Measurements from ENCODE around the gene DIP2A. TPM values are rescaled to one million over a fixed set of nuclear protein-coding genes. Genes with fewer than 3 reads are reported as not detected.
"Not testable (repeated sequence)": the region's sequence is repeated elsewhere in the genome, so short reads cannot be mapped to it uniquely, and the experiment has no call there.

The DIP2A gene
- total RNA-seq, 1 donor from 2014 or later: 23.9 TPM

GRCh38 chr21:46498335-46499050, 39.8 kb downstream of the DIP2A start:
- no peak for DNase-seq (ENCODE audit: missing footprints)
- intact Hi-C loops (cut with DNase I): no loop called here
- no peak for ATAC-seq

- intact Hi-C loops (cut with DNase I): no loop called here
- ATAC-seq: no peak
- no peak for DNase-seq (ENCODE audit: missing footprints)
Observed at GRCh38 chr21:46500224-46500861, 41.7 kb downstream of the DIP2A start.

- ATAC-seq: no peak
- intact Hi-C loops (cut with DNase I): no loop called here
Observed at GRCh38 chr21:46503922-46504550, 45.3 kb downstream of the DIP2A start.

GRCh38 chr21:46504666-46505065, 46.0 kb downstream of the DIP2A start:
- ATAC-seq (no peak), DNase-seq (ENCODE audit: missing footprints) (no peak)
- intact Hi-C loops (cut with DNase I): no loop called here

More at GRCh38 chr21:46503922-46504550, 45.3 kb downstream of the DIP2A start:
- no peak for DNase-seq (ENCODE audit: missing footprints)

GRCh38 chr21:46507562-46507961, 48.9 kb downstream of the DIP2A start:
- ATAC-seq (no peak), DNase-seq (ENCODE audit: missing footprints) (no peak)
- intact Hi-C loops (cut with DNase I): no loop called here

- no peak for DNase-seq (ENCODE audit: missing footprints)
Observed at GRCh38 chr21:46509741-46510502, 51.2 kb downstream of the DIP2A start.

GRCh38 chr21:46515109-46515508, 56.4 kb downstream of the DIP2A start:
- DNase-seq (ENCODE audit: missing footprints) (no peak), ATAC-seq (peak; percentile 56)
- intact Hi-C loops (cut with DNase I): no loop called here

More at GRCh38 chr21:46509741-46510502, 51.2 kb downstream of the DIP2A start:
- no peak for ATAC-seq
- intact Hi-C loops (cut with DNase I): no loop called here

- intact Hi-C loops (cut with DNase I): no loop called here
- ATAC-seq (no peak), DNase-seq (ENCODE audit: missing footprints) (no peak)
Observed at GRCh38 chr21:46516068-46516467, 57.4 kb downstream of the DIP2A start.

GRCh38 chr21:46517361-46517760, 58.7 kb downstream of the DIP2A start:
- intact Hi-C loops (cut with DNase I): no loop called here
- no peak for DNase-seq (ENCODE audit: missing footprints)
- peak; percentile 71 for ATAC-seq

GRCh38 chr21:46518983-46519583, 60.4 kb downstream of the DIP2A start:
- no peak for ATAC-seq
- no peak for DNase-seq (ENCODE audit: missing footprints)
- intact Hi-C loops (cut with DNase I): no loop called here

- intact Hi-C loops (cut with DNase I); ATAC-seq; DNase-seq (ENCODE audit: missing footprints): not testable (repeated sequence)
Observed at GRCh38 chr21:46527393-46527792, 68.7 kb downstream of the DIP2A start.

- ATAC-seq: no peak
- DNase-seq (ENCODE audit: missing footprints): no peak
- intact Hi-C loops (cut with DNase I): no loop called here
Observed at GRCh38 chr21:46527801-46528200, 69.1 kb downstream of the DIP2A start.

- DNase-seq (ENCODE audit: missing footprints): no peak
- no peak for ATAC-seq
- intact Hi-C loops (cut with DNase I): no loop called here
Observed at GRCh38 chr21:46532080-46532479, 73.4 kb downstream of the DIP2A start.

GRCh38 chr21:46537026-46537425, 78.3 kb downstream of the DIP2A start:
- intact Hi-C loops (cut with DNase I): no loop called here
- DNase-seq (ENCODE audit: missing footprints): no peak
- no peak for ATAC-seq

- ATAC-seq (no peak), DNase-seq (ENCODE audit: missing footprints) (no peak)
- intact Hi-C loops (cut with DNase I): no loop called here
Observed at GRCh38 chr21:46538262-46538661, 79.6 kb downstream of the DIP2A start.

- intact Hi-C loops (cut with DNase I): no loop called here
- DNase-seq (ENCODE audit: missing footprints) (no peak), ATAC-seq (no peak)
Observed at GRCh38 chr21:46538851-46539666, 80.4 kb downstream of the DIP2A start.

- peak; percentile 48 for ATAC-seq
- intact Hi-C loops (cut with DNase I): no loop called here
Observed at GRCh38 chr21:46540087-46540710, 81.5 kb downstream of the DIP2A start.

More at GRCh38 chr21:46540087-46540710, 81.5 kb downstream of the DIP2A start:
- DNase-seq (ENCODE audit: missing footprints): no peak

All from Right ventricle myocardium inferior (tissue), 1 donor.